GM18520 (cell line): Measurements from ENCODE around the gene PKP4.
A peak's percentile ranks its signal among the peaks of the same experiment; 100 is the strongest.

ENCODE experiments used
- ATAC-seq: cut with Tn5 transposase; IDR thresholded peaks from one replicate; pipeline ENCODE4 v1.9.1; 2021; ENCODE audit not compliant: unreplicated experiment

PKP4 gene

DNA sequence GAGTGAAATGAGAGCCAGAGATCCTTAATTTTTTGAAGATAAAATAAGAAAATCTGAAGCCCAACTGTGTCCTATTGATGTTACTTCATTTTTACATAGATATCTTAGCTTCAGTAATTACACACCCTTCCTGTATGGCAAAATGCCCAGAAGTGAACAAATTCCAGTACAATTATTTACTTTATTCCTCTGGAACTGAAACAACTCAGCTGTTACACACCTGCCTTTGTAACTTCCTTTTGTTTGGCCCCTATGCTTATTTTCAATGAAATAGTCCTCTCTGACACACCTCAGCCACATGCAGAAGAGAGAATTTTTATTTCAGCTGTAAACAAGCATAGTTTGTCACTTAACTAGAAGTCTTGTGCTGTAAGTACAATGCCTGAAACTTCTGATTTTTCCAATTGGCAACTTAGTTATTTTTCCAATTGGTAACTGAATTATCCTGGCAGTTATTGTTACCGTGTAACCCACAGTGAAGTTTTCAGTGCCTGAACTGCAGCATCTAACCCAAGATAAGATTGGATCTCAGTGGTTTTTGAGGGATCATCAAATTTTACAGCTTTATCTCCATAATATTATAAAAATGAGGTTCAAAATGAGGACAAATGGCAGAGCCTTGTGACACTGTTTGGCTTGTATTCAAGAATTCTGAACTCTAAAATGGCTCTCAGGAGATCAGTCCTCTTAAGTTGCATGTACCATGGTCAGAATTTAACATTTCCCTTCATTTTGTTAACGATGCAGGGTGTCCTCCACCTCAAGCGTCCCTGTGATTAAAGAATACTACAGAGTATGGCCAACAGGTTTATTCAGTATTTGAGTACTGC lies 82.6 kb downstream of the PKP4 start:
- no peak for ATAC-seq

DNA sequence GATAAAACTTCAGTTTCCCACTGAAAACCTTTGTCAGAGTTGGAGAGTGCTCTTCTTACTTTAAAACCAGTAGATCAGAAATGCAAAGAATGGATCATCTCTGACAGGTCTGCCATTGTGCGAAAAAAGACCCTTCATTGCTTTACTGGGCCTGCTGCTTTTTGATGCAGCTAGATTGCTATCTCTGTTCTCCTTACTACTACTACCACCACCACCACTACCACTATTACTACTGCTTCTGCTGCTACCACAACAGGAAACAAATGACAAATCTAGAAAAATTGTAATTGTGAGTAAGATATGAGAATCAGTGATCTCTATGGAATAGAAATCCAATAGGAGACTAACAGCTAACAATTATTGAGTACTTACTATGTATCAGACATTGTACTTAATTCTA lies 85.8 kb downstream of the PKP4 start:
- no peak for ATAC-seq

DNA sequence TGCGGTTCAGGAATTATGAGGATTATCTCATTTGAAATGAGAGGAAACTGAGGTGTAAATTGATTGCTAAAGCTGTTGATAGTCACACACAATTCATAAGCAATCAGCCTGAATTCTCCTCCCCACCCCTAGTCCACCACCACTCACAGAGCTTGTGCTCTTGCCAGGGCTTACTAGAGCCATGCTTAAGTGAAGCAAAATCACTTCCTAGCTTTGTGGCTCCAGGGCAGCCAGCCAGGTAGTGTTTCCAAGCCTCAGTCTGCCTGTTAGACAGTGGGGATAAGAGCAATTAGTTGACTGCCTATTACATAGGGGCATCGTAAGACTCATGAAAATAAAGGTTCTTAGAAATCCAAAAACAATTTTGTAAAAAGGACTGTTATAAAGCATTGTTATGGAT lies 87.2 kb downstream of the PKP4 start:
- ATAC-seq: no peak

DNA sequence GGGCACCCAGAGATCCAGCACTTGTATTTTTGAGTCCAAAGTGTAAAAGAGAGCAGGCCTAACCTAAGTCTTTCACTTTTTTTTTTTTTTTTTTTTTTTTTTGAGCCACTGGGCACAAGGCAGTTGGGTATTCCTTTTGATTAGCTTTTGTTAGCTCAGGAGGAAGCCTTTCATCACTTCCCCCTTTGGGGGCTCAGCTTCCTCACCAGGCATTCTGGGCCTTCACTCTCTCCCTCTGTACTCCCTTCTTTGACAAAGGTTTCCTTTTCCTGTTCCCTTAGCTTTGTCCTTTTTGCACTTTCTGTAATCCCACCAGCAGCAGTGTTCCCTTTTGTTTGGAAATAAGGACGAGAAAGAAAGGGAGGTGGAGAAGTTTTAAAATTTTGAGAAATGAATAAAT lies 88.2 kb downstream of the PKP4 start:
- no peak for ATAC-seq

DNA sequence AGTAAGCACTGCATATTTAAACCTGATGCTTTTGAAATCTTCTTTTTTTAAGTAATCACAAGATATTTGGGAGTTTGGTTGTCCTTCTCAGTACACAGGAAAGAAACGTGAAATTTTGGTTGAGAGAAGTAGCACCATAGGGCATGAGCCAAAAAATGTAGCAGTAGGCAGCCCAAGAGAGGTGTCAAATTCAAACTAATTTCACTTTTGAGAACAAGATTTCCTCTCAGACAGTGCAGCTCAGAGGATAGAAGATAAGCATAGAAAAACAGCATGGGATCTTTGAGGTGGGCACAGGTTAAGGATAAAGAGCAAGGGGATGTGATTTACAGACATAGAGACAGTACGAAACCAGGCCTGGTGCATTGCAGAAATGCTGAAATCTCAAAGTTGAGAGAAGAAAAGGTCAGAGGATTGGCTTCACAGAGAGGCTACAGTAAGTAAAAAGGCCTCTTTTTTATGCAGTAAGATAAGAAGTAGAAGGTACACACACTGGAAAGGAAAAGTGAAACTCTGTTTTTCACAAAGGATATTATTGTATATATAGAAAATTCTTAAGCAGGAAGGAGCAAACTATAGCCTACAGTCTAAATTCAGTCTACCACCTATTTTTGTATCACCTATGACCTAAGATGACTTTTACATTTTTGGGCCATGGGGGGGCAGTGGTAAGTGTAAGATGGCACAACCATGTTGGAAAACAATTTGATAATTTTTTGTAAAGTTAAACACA lies 89.8 kb downstream of the PKP4 start:
- ATAC-seq: peak; percentile 37

DNA sequence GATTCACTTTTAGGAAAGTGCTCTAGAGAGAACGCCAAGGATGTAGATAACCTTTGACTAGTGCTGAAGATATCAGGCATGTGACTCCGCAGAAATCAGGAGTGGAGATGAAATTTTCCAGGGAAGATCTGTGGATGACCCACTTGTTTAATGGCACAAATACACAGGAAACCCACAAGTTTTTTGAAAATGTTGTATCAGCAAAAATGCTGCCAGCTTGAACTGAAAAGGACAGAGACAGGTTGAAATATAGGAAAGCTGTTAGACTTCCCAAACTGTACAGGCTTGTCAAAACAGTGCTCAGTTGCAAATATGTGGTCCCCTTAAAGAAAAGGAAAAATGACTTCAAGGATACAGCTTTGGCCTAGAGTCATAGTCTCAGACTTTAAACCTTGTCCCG lies 96.5 kb downstream of the PKP4 start:
- no peak for ATAC-seq

DNA sequence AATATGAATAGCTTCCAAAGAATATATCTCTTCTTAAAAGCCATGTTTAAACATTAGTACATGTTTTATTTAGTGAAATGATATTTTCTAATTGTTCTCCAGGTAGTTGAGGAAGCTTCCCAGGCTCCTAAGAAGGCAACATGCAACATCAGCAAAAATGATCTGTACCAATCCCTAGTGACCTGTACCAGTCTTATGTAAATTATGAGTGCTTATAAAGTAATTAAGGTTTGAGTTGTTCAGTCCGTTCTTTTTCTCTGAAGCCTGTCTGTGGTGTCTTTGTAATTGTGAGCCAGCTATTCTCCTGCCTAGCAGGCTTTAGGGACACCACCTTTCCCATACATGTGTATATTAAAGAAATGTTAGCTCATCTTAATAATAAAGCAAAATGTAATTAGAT lies 98.2 kb downstream of the PKP4 start:
- ATAC-seq: no peak

DNA sequence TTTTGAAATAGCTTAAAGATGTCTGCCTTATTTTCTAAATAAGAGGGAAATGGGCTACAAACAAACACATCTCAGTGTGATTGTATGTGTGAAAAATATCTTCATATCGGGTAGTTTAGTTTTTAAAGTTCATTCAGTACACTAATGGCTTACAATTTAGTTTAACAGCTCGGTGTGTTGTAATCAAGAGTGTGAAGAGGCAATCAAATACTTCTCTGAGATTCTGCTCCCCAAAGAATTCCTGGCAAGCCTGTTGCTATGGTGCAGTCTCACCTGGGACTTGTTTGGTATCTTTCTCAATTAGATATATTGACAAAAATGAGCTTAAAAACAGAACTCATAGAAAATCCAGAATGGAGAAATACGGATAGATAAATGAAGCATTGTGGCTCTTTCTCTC lies 99.4 kb downstream of the PKP4 start:
- ATAC-seq: no peak

DNA sequence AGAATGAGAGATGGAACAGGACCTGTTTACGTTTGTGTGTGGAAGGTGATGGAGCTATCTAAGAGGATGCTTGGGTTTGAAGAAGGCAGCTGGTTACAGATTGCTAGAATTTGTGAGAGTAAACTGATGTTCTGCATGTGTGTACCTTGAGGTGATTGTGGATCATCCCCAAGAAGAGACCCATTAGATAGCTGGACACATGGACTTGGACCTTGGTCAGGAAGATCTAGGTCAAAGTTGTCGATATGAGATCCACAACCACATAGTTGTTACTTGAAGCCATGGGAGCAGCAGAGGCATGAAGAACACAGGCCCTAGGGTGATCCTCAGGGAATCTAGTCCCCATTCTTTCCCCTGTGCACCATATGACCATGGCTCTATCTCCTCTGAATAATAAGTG lies 101.0 kb downstream of the PKP4 start:
- ATAC-seq: no peak

DNA sequence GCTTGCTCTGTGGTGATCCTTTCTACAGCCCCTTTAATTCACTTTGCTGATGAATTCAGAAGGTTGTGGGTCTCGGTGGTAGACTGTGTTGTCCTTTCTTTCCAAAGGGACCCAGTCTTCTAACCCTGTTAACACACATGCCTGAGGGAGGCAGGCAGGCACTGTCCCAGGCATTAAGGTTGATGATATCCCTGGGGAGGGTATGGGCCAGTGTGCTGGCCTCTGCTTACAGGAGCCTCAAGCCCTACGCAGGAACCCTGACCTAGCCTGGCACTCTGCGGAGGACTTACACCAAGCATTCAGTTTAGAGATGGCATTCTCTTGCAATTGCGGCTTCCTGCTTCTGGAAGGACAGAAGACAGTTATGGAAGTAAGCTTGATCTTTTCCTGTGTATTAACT lies 102.5 kb downstream of the PKP4 start:
- ATAC-seq: no peak

DNA sequence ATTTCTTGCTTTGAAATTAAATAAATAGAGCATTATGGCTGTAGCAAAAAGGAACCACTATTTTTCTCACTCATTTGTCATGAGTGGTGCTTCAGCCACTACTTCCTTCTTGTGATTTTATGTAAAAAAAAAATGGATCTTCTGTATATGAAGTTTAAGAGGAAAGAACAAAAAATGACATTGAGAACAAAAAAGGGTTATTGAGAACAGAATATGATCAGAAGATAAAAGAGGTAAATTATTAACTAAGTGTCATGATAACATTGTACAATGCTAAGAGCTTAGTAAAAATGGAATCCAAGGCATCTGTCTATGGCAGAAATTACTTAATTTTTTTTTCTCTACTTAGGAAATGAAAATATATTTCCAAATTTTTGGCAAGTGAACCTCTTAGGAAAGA lies 103.5 kb downstream of the PKP4 start:
- no peak for ATAC-seq

DNA sequence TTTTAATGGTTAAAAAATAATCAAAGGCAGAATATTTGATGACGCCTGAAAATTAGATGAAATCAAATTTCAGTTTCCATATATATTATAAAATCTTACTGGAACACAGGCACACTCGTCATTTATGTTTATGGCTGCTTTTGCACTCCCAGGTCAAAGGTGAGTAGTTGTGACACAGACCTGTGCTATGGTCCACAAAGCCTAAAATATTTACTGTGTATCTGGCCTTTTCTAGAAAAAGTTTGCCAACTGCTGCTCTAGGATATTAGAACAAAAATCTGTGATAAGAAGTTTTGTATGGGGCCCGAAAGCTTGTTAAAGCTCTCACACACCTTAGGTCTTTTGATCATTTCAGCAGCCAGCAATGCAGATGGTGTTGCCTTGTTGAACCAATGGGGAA lies 104.3 kb downstream of the PKP4 start:
- no peak for ATAC-seq

DNA sequence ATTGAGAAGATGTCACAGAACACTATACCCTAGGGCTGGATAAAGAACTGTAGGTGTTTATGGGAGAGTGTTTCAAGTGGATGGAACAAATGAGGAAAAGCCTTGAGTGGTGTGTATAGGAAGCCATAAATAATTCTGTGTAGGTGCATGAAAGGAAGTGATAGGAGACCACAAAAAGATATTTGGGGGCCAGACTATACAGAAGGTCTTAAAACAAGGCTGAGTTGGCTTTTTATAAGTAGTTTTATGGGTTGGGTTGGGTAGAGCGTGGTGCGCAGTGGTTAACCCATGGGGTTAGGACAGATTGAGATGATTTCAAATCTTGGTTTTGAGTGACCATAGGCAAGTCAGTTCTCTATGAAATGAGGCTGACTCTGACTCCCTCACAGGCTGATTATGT lies 110.5 kb downstream of the PKP4 start:
- no peak for ATAC-seq

DNA sequence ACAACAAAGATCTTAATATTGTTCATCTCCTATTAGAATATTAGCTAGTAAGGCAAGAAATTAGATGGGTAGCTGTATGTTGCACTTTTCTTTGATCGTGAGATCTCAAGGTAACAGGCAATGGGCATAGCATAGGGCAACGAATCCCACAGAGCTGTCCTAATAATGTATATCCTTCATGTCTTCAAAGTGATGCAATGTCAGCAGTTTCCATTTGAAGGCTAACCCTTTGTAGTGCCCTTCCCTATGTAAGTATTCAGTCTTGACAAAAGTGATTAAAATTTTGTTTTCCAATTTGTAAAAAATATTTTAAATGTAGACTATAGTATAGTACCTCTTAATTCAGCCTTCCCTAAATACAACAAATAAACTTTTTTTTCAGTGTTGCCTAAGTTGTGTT lies 112.5 kb downstream of the PKP4 start:
- ATAC-seq: no peak

DNA sequence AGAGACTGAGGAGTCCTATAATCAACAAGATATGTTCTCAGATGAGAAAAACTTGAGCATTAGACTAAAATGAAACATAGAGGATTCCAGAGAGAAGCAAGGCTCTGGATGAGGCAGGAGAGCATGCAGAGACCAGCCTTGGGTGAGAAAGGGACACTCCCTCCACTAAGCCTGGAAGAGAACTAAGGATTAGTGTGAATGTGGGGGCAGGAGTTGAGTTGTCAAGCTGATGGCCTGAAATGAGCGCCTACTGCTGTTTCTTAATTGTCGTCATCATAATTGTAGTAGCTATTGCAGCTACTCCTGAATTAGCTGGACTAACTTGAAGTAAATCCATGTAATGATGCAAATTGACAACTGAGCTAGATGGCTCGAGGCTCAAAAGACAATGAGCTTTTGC lies 114.1 kb downstream of the PKP4 start:
- no peak for ATAC-seq

DNA sequence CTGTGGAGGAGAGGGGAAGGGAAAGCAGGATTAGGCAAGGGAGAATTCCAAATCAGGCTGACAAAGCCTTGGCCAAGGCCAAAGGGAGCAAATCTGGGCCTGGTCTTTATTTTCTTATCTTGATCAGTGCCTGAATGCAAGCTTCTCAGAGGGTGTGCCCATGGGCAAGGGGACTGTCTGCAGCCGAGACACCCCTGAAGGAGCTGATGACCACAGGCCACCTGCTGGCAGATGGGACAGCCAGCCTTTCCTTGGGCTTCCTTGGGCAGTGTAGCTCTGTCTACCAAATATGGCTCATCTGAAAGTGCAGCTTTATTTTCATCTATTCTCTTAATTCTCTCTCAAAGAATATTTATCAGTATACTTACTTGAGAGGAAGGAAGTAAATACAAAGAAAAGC lies 117.0 kb downstream of the PKP4 start:
- no peak for ATAC-seq

DNA sequence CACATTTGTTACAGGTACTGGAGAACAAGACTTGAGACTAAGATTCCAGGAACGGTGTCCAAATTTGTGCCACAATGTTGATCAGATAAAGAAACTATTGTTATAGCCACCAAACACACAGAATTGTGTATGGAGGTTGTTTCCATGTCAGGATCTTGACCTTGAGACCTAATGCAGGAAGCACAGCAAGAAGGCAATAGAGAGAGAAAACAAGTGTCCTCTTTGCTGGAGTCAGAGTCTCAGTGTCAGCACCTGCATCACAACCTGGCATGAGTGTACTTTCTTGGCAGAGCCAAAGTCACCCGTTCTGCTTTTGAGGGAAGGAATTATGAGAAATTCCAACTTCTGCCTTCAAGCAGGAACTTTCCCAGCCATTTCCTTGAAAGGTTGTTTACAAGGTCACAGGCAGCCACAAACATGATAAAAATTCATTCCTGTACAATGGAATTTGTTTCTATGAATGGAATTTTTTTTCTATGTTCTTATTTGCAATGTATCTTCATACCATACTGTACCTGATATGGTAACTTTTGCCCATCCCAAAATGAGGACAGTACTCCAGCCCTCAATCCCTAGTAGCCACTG lies 118.4 kb downstream of the PKP4 start:
- no peak for ATAC-seq

DNA sequence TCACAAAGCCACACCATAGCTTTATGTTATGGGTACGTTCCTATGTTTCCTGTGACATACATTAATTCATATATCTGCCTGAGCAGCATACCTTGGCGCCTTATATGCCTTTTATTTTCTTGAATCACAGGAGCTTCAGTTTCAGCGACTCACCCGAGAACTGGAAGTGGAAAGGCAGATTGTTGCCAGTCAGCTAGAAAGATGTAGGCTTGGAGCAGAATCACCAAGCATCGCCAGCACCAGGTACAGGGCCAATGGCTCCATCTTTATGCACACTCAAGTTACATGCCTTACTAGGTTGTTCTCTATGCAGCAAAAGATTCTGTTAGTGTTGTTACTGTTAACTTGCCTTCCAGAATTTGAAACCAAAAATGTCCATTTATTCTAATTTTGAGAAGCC lies 120.4 kb downstream of the PKP4 start:
- no peak for ATAC-seq

DNA sequence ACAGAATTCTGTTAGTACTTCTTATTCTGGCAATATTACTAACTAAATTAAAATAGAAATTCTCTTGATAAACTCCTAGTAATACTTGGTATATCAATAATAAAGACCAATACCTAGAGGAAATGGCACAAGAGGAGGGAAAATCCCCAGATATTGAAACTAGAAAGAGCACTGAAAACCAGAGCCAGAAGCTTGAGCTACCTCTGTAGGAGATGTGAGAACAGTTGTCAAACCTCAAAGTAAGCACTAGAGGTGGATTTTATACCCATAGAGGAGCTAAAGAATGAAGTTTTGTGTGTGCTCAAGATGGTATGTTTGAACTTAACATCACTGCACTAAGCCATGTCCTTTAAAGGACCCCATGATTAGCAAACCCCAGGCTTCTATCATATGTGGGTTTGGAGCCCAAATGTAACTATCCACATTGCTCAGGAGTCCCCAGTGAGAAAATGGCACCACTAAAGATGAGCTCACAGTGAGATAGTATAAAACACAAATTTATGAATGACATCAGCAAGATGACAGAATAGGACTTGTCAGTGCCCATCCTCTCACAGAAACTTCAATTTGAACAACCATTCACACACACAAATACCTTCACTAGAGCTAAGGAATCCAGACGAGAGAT lies 122.1 kb downstream of the PKP4 start:
- peak; percentile 86 for ATAC-seq

DNA sequence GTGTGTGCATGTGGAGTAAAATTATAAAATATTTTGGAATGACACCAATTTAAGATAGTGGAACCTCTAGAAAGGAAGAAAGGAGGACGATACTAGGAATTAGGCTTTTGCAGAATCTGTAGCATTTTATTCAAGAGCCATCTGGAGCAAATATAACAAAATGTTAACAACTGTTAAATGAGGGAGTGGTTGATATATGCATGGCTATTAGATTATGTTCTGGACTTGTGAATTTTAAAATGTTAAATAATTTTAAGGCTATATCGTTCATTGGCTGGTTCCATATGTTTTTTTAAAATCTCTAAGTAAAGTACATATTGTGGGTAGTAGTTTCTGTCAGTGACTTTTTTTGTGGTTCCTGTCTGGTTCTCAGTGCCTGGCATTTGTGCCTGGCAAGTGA lies 123.2 kb downstream of the PKP4 start:
- no peak for ATAC-seq

DNA sequence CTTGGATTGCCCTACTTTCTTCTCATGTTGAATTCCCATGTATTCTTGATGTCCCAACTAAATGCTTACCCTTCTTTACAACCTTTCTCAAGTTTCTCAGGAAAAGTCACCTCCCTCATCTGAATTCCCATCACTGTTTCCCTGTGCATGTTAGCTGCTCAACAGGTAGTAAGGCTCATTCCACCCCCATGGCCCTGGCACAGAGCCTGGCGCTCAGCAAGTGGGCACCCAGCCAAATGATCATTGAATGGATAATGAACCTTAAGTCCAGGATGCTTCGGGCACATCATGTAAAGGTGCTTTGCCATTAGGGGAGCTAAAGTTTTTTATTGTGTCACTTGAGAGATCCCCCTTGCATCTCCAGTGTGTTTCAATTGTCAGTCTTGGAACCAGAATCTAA lies 124.0 kb downstream of the PKP4 start:
- no peak for ATAC-seq

DNA sequence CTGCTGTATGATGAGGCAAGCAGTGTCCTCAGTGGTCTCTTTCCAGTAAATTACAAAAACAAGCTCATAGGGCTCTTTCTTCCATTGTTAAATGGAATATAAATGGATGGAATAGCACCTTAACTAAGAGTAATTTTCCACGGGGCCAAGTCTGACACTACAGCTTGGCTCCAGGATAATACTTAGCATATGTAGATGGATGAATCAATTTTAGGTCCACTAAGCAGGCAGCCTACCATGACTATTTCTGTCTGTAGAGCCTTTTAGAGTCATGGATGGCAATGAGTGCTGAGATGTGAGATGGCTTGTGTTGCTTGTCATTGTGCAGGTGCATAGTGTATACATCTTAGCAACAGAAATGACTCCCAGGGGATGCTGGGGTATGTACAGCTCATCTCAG lies 125.9 kb downstream of the PKP4 start:
- ATAC-seq: no peak
